SK-N-DZ (cell line): ENCODE measurements around the gene VWA3A.
"Not testable (repeated sequence)": the region's sequence is repeated elsewhere in the genome, so short reads cannot be mapped to it uniquely, and the experiment has no call there.

Source experiments
- DNase-seq: peaks from one replicate; pipeline ENCODE4 v3.0.0-alpha.2; 2015; ENCODE audit warnings: low spot score

The VWA3A gene

GRCh38 chr16:22139008-22139407 lies 46.7 kb downstream of the VWA3A start:
- no peak for DNase-seq

- no peak for DNase-seq
Observed at GRCh38 chr16:22139732-22140131, 47.4 kb downstream of the VWA3A start.

DNA sequence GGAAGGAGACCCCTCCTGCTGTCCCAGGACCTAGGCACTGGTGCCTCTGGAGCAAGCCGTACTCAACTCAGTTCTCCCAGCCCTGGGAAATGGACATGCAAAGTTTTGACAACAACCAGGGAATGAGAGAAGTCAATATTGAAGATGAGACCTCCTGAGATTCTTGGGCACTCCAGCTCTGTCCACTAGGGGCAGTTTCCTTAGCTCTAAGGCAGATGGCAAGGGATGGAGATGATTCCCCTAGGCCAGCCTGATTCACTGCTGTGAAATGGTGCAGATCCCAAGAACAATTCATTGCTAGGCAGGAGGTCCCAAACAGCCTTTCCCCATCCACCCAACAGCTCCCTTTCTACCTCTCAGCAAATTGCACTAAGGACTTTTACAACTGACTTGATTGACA lies 49.4 kb downstream of the VWA3A start:
- peak; percentile 18 for DNase-seq

GRCh38 chr16:22144520-22144919 lies 52.2 kb downstream of the VWA3A start:
- DNase-seq = no peak

- DNase-seq = no peak
Observed at GRCh38 chr16:22147853-22148252, 55.5 kb downstream of the VWA3A start.

GRCh38 chr16:22151246-22151998 lies 59.1 kb downstream of the VWA3A start:
- DNase-seq = no peak

DNA sequence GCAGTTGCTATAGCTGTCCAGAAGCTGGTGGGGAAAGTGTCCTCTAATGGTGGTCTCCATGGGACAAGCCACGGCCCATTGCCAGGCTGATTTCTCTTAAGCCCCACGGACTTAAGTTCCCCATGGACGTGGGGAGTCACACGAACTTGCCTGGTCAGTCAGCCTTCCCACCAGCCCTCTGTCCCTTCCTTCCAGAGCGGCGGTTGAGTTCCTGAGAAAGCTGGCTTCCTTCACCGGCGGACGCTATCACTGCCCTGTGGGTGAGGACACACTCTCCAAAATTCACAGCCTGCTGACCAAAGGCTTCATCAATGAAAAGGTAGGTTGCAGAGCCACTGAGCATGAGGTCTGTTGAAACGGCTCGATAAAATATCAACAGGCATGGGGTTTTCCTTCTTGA lies 60.0 kb downstream of the VWA3A start:
- DNase-seq = no peak

GRCh38 chr16:22153078-22153477 lies 60.7 kb downstream of the VWA3A start:
- DNase-seq = not testable (repeated sequence)

DNA sequence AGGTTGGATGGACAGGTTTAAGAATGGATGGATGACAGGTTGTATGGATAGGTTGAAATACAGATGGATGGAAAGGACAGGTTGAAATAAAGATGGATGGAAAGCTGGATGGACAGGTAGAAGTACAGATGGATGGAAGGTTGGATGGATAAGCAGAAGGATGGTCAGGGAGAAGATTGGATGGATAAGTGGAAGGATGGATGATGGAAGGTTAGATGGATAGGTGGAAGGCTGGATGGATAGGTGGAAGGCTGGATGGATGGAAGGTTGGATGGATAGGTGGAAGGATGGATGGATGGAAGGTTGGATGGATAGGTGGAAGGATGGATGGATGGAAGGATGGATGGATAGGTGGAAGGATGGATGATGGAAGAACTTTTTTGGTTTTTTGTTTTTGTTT lies 69.1 kb downstream of the VWA3A start:
- DNase-seq = no peak

DNA sequence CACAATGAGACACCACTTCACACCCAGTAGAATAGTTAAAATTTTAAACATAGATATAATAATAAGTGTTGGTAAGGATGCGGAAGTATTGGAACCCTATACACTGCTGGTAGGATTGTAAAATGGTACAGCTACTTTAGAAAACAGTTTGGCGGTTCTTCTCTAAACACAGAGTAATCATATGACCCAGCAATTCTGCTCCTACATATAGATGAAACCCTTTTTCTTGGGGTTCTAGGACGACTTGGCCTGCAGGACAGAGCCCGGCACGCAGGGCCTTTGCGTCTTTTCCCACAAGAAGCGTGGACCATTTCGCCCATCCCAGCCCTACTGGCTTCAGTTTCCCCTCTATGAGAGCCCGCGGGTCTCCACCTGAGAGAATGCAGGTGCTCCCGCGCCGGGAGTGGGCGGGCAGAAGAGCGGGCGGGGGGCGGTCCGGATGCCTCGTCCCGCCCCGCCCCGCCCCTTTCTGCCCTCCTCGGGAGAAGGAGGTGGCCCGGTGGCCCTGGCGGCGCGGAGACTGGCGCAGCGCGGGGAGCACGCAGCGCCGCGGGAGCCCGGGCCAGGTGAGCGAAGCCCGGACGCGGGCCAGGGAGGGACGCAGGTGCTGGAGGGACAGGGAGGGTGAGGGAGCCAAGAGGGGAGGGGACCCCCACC lies 69.8 kb downstream of the VWA3A start, which contains the start of gene SDR42E2:
SDR42E2 (plus strand) TSS at position 508 of the 657 bp plus-strand sequence. CDS start 3,077 bp downstream, outside the sequence.
- DNase-seq = no peak

DNA sequence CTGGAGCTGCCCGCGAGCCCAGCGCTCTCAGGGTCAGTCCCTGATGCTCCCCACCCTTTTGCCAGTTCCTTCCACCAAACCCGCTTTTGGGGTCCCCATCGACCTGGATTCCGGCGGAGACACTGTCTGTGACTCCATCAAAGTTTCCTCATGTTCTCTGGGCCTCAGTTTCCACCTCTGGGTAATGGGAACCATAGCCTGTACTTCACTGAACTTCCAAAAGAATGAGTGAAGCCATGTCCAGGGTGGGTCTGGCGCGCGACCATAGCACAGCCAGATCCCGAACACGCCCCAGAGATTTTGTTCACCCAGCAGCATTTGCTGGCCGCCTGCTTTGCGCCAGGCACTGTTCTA lies 70.3 kb downstream of the VWA3A start:
- no peak for DNase-seq

DNA sequence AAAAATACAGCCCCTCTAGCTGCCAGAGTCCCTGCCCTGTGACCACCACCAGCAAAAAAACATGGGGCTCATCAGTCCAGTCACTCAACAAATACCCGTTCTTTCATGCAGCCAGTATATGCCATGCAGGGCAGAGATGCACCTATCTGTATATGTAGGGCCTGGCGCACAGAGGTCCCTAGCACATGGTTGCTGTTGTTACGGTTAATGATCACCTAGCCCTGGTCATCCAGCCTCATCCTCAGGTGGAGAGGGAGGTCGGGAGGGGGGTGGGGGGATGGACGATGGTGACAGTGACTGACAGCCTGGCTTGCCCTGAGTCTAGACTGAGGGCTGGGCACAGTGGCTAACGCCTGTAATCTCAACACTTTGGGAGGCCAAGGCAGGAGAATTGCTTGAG lies 71.5 kb downstream of the VWA3A start:
- no peak for DNase-seq

DNA sequence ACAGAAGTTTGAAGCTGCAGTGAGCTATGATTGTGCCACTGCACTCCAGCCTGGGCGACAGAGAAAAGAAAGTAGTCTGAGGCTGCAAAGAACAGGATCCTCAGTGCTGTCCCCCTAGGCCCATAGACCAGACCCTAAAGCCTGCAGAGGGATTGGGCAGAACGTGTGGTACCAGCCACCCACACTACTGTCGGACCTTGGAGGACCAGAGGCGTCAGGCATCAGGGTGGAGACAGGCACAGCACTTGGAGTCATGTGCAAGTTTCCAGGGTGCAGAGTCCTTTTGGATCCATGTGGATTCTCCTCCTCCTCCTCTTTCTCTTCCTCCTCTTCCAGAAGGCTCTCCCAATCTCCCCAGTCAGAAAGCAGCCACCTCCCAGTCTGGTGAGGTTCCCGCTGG lies 72.1 kb downstream of the VWA3A start:
- no peak for DNase-seq

GRCh38 chr16:22165508-22166285 lies 73.4 kb downstream of the VWA3A start:
- DNase-seq = no peak

GRCh38 chr16:22171953-22172352 lies 79.6 kb downstream of the VWA3A start:
- no peak for DNase-seq

GRCh38 chr16:22172642-22173041 lies 80.3 kb downstream of the VWA3A start:
- DNase-seq = not testable (repeated sequence)

DNA sequence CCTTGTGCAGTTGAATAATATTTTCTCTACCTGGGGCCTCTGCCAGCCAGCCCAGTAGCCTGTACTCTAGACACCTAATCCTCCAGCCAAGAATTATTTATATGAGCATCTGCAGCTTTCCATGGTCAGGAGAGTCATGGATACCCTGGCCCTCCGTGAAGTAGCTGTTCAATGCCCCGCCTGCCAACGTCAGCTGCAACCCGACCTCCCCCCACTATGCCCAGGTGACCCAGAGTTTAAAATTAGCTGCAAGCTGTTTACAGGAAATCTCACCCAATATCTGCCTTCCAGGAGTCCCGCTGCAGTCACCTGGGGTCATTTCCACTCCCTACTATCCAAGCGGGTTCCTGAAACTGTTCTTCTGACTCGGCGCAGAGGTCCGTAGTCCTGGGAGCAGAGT lies 82.3 kb downstream of the VWA3A start:
- DNase-seq = no peak

DNA sequence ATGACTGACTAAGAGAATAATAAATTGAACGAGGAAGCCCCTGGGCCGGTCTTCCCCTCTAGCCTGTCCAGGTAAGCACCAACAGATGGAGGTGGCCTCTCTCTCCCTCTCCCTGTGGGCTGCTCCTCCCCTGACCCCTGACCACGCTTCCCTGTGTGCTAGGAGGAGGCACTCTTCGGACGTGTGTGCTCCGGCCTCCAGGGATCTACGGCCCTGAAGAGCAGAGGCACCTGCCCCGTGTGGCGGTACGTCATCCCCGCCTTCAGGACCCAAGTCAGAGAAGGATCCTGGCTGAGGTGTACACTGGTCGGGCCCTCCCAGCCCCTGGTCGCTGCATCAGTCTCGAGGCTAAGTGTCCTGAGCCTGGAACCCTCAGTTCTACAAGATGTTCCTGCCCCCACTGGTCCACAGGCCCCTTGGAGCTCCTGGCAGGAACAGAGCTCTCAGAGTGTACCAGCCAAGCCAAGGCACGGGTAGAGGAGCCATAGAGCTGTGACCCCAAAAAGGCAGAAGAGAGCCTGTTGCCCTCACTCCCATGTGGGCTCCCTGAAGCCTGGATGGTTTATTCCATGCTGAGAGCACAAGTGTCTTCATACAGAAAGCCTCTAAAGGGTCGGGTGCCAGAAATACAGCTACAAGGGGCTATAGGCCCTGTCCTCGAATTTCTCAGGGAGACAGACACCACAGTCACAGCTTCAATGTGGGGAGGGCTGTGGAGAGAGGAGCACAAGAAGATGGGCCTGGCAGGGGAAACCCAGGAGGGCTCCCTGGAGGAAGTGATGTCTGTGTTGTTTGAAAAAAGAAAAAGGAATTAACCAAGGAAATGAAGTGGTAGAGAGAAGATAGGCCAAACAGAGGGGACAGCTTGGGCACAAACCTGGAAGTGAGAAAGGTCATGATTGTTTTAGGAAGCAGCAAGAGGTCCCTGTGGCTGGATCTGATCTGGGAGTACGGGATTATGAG lies 85.9 kb downstream of the VWA3A start:
- no peak for DNase-seq

DNA sequence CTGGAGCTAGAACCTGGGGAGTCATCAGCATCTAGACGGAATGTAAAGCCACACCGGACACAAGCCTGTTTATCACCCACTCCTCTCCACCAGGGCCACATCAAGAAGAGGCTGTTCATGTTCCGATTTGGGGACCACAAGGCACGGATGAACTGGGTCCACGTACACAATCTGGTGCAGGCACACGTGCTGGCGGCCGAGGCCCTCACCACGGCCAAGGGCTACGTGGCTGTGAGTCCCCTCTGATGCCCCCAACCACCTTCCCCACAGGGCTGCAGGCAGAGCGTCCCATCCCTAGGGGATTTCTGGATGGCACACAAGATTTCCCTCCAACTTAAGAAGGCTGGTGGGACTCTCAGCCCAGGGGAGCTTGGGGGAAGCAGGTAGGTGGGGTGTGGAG lies 89.1 kb downstream of the VWA3A start:
- DNase-seq = no peak

DNA sequence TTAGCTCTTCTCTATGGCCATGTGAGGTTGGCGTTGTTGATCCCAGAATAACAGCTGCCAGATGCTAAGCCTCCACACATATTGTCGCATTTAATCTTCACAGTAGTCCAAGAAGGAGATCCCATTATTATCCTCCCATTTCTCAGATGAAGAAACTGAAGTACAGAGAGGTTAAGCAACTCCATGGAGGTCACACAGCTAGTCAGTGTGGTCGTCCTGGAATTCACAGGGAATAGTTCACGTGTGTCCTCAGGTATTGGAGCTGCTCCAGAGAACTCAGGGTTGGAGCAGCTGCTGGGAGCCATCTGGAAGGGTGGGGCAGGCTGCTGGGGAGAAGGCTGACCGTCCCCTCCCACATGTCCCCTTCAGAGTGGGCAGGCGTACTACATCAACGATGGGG lies 89.5 kb downstream of the VWA3A start:
- DNase-seq = no peak

- no peak for DNase-seq
Observed at GRCh38 chr16:22183335-22183734, 91.0 kb downstream of the VWA3A start.
